ENCODE results near the gene KEL.

KEL gene

GRCh38 chr7:142917447-142917846 lies 44.7 kb downstream of the KEL start:
- no peak overlapping the region for H2AFZ ChIP-seq (ENCODE audit: low read depth, low read length)
- H3K18ac ChIP-seq (ENCODE audit: low read depth in 1 of 2, low read length in 2 of 2), result no peak overlapping the region
- WGBS, result 86% methylated on average over 2 of the region's 3 CpGs
- H4K91ac ChIP-seq (ENCODE audit: low read length), result no peak overlapping the region
- H2BK120ac ChIP-seq (ENCODE audit: low read depth, low read length), result no peak overlapping the region
- no peaks in the 10 kb centered on the region for H3K9me3 ChIP-seq (ENCODE audit: control insufficient read depth, low read length)
- DNase-seq, result no peak
- H2AK5ac ChIP-seq (ENCODE audit: low read length, severe bottlenecking), result no peak overlapping the region
- no peak overlapping the region for H2BK12ac ChIP-seq (ENCODE audit: low read length in 2 of 2)
- no peak overlapping the region for H3K23ac ChIP-seq (ENCODE audit: low read length in 2 of 2)
- no peaks in the 10 kb centered on the region for H3K79me1 ChIP-seq (replicated peaks; ENCODE audit: low read length, poor library complexity, severe bottlenecking)
- no peak overlapping the region for H3K4me3 ChIP-seq (ENCODE audit: insufficient read depth in 1 of 2, low read depth in 1 of 2, low read length in 2 of 2)
- H2BK5ac ChIP-seq (ENCODE audit: low read depth, low read length, poor library complexity, severe bottlenecking), result no peak overlapping the region
- H3K4ac ChIP-seq (ENCODE audit: low read depth in 1 of 2, low read length in 2 of 2), result no peak overlapping the region
- no peak overlapping the region for H3K9ac ChIP-seq (ENCODE audit: low read length)
- H4K8ac ChIP-seq (ENCODE audit: low read length), result no peak overlapping the region
- H3K36me3 ChIP-seq (ENCODE audit: control insufficient read depth in 1 of 2, insufficient read depth in 2 of 2, low read depth in 1 of 2, low read length in 2 of 2), result no peaks in the 10 kb centered on the region
- no peaks in the 10 kb centered on the region for H3K4me1 ChIP-seq (ENCODE audit: control insufficient read depth, insufficient read depth, low read depth, low read length)
- H3K14ac ChIP-seq (ENCODE audit: low read length in 2 of 2), result no peak overlapping the region
- H3K4me2 ChIP-seq (ENCODE audit: low read length, poor library complexity, severe bottlenecking), result no peak overlapping the region
- H3K27me3 ChIP-seq (ENCODE audit: control insufficient read depth in 1 of 2, insufficient read depth in 1 of 2, low read length in 2 of 2), result peaks cover 0 to 7% of the 10 kb centered on the region in 2 experiments
- H2BK15ac ChIP-seq (ENCODE audit: low read depth, poor library complexity, severe bottlenecking), result no peak overlapping the region
- no peak overlapping the region for H3K27ac ChIP-seq (ENCODE audit: low read length, poor library complexity, severe bottlenecking)

GRCh38 chr7:142916508-142916907 lies 45.7 kb downstream of the KEL start:
- no peaks in the 10 kb centered on the region for H3K79me1 ChIP-seq (replicated peaks; ENCODE audit: low read length, poor library complexity, severe bottlenecking)
- 65% methylated on average over 2 of the region's 2 CpGs for WGBS

GRCh38 chr7:142915315-142915714 lies 46.8 kb downstream of the KEL start:
- Histone ChIP-seq H3K14ac (ENCODE audit: low read length in 2 of 2) (no peak overlapping the region), H2BK5ac (ENCODE audit: low read depth, low read length, poor library complexity, severe bottlenecking) (no peak overlapping the region), H3K23ac (ENCODE audit: low read length in 2 of 2) (no peak overlapping the region), H3K4me3 (ENCODE audit: insufficient read depth in 1 of 2, low read depth in 1 of 2, low read length in 2 of 2) (no peak overlapping the region), H4K91ac (ENCODE audit: low read length) (no peak overlapping the region), H4K8ac (ENCODE audit: low read length) (no peak overlapping the region), H2BK15ac (ENCODE audit: low read depth, poor library complexity, severe bottlenecking) (no peak overlapping the region), H2AK5ac (ENCODE audit: low read length, severe bottlenecking) (no peak overlapping the region), H3K18ac (ENCODE audit: low read depth in 1 of 2, low read length in 2 of 2) (no peak overlapping the region), H3K27ac (ENCODE audit: low read length, poor library complexity, severe bottlenecking) (no peak overlapping the region), H2AFZ (ENCODE audit: low read depth, low read length) (no peak overlapping the region), H2BK120ac (ENCODE audit: low read depth, low read length) (no peak overlapping the region), H3K4ac (ENCODE audit: low read depth in 1 of 2, low read length in 2 of 2) (no peak overlapping the region), H3K79me1 (replicated peaks; ENCODE audit: low read length, poor library complexity, severe bottlenecking) (no peaks in the 10 kb centered on the region), H3K36me3 (ENCODE audit: control insufficient read depth in 1 of 2, insufficient read depth in 2 of 2, low read depth in 1 of 2, low read length in 2 of 2) (no peaks in the 10 kb centered on the region), H3K9ac (ENCODE audit: low read length) (no peak overlapping the region), H3K4me2 (ENCODE audit: low read length, poor library complexity, severe bottlenecking) (no peak overlapping the region), H2BK12ac (ENCODE audit: low read length in 2 of 2) (no peak overlapping the region), H3K9me3 (ENCODE audit: control insufficient read depth, low read length) (no peaks in the 10 kb centered on the region), H3K4me1 (ENCODE audit: control insufficient read depth, insufficient read depth, low read depth, low read length) (no peaks in the 10 kb centered on the region), H3K27me3 (ENCODE audit: control insufficient read depth in 1 of 2, insufficient read depth in 1 of 2, low read length in 2 of 2) (peaks cover 0 to 18% of the 10 kb centered on the region in 2 experiments)
- WGBS, result 79% methylated on average over 6 of the region's 8 CpGs
- DNase-seq, result no peak

More at GRCh38 chr7:142916508-142916907, 45.7 kb downstream of the KEL start:
- H3K9me3 ChIP-seq (ENCODE audit: control insufficient read depth, low read length), result no peaks in the 10 kb centered on the region
- no peak overlapping the region for H2BK12ac ChIP-seq (ENCODE audit: low read length in 2 of 2)
- H2BK120ac ChIP-seq (ENCODE audit: low read depth, low read length), result no peak overlapping the region
- H3K4me3 ChIP-seq (ENCODE audit: insufficient read depth in 1 of 2, low read depth in 1 of 2, low read length in 2 of 2), result no peak overlapping the region
- no peak overlapping the region for H4K8ac ChIP-seq (ENCODE audit: low read length)
- no peak for DNase-seq
- no peak overlapping the region for H2AK5ac ChIP-seq (ENCODE audit: low read length, severe bottlenecking)
- no peak overlapping the region for H3K27ac ChIP-seq (ENCODE audit: low read length, poor library complexity, severe bottlenecking)
- no peak overlapping the region for H4K91ac ChIP-seq (ENCODE audit: low read length)
- peaks cover 0 to 15% of the 10 kb centered on the region in 2 experiments for H3K27me3 ChIP-seq (ENCODE audit: control insufficient read depth in 1 of 2, insufficient read depth in 1 of 2, low read length in 2 of 2)
- no peak overlapping the region for H3K4ac ChIP-seq (ENCODE audit: low read depth in 1 of 2, low read length in 2 of 2)
- H3K9ac ChIP-seq (ENCODE audit: low read length), result no peak overlapping the region
- no peak overlapping the region for H2BK5ac ChIP-seq (ENCODE audit: low read depth, low read length, poor library complexity, severe bottlenecking)
- no peak overlapping the region for H2AFZ ChIP-seq (ENCODE audit: low read depth, low read length)
- H3K4me1 ChIP-seq (ENCODE audit: control insufficient read depth, insufficient read depth, low read depth, low read length), result no peaks in the 10 kb centered on the region
- H3K4me2 ChIP-seq (ENCODE audit: low read length, poor library complexity, severe bottlenecking), result no peak overlapping the region
- H3K23ac ChIP-seq (ENCODE audit: low read length in 2 of 2), result no peak overlapping the region
- no peak overlapping the region for H3K18ac ChIP-seq (ENCODE audit: low read depth in 1 of 2, low read length in 2 of 2)
- no peak overlapping the region for H3K14ac ChIP-seq (ENCODE audit: low read length in 2 of 2)
- H3K36me3 ChIP-seq (ENCODE audit: control insufficient read depth in 1 of 2, insufficient read depth in 2 of 2, low read depth in 1 of 2, low read length in 2 of 2), result no peaks in the 10 kb centered on the region
- no peak overlapping the region for H2BK15ac ChIP-seq (ENCODE audit: low read depth, poor library complexity, severe bottlenecking)

GRCh38 chr7:142914121-142914520 lies 48.0 kb downstream of the KEL start:
- Histone ChIP-seq H3K18ac (ENCODE audit: low read depth in 1 of 2, low read length in 2 of 2) (no peak overlapping the region), H4K8ac (ENCODE audit: low read length) (no peak overlapping the region), H3K4ac (ENCODE audit: low read depth in 1 of 2, low read length in 2 of 2) (no peak overlapping the region), H3K4me3 (ENCODE audit: insufficient read depth in 1 of 2, low read depth in 1 of 2, low read length in 2 of 2) (no peak overlapping the region), H2BK120ac (ENCODE audit: low read depth, low read length) (no peak overlapping the region), H3K14ac (ENCODE audit: low read length in 2 of 2) (no peak overlapping the region), H3K27me3 (ENCODE audit: control insufficient read depth in 1 of 2, insufficient read depth in 1 of 2, low read length in 2 of 2) (peaks cover 0 to 18% of the 10 kb centered on the region in 2 experiments), H2BK12ac (ENCODE audit: low read length in 2 of 2) (no peak overlapping the region), H2BK15ac (ENCODE audit: low read depth, poor library complexity, severe bottlenecking) (no peak overlapping the region), H3K27ac (ENCODE audit: low read length, poor library complexity, severe bottlenecking) (no peak overlapping the region), H3K79me1 (replicated peaks; ENCODE audit: low read length, poor library complexity, severe bottlenecking) (no peaks in the 10 kb centered on the region), H3K4me2 (ENCODE audit: low read length, poor library complexity, severe bottlenecking) (no peak overlapping the region), H2BK5ac (ENCODE audit: low read depth, low read length, poor library complexity, severe bottlenecking) (no peak overlapping the region), H3K23ac (ENCODE audit: low read length in 2 of 2) (no peak overlapping the region), H4K91ac (ENCODE audit: low read length) (no peak overlapping the region), H3K4me1 (ENCODE audit: control insufficient read depth, insufficient read depth, low read depth, low read length) (no peaks in the 10 kb centered on the region), H3K36me3 (ENCODE audit: control insufficient read depth in 1 of 2, insufficient read depth in 2 of 2, low read depth in 1 of 2, low read length in 2 of 2) (no peaks in the 10 kb centered on the region), H3K9me3 (ENCODE audit: control insufficient read depth, low read length) (no peaks in the 10 kb centered on the region), H2AK5ac (ENCODE audit: low read length, severe bottlenecking) (no peak overlapping the region), H2AFZ (ENCODE audit: low read depth, low read length) (no peak overlapping the region), H3K9ac (ENCODE audit: low read length) (no peak overlapping the region)
- no CpG with 5 or more reads among the region's 1 CpG for WGBS
- DNase-seq, result no peak

Measured in mesenchymal stem cell (in vitro differentiated cells and primary cell).